Neural crest cell (in vitro differentiated cells): ENCODE data around the gene TBC1D24. TPM values are rescaled to one million over a fixed set of nuclear protein-coding genes. Genes with fewer than 3 reads are reported as not detected.

ENCODE experiments used
- DNase-seq: peaks from one replicate; pipeline ENCODE4 v3.0.0; 2021; ENCODE audit warnings: low read depth, mixed read lengths, low spot score
- H3K27ac Mint-ChIP-seq: one replicate; pipeline ENCODE4 v1.8.0; 2021; ENCODE audit warnings: mild to moderate bottlenecking, mixed read lengths; ENCODE audit not compliant: unreplicated experiment
- H3K27me3 Mint-ChIP-seq: 2 replicates; pipeline ENCODE4 v1.8.0; 2021; ENCODE audit warnings: low read depth, mild to moderate bottlenecking, mixed read lengths
- H3K36me3 Mint-ChIP-seq: 2 replicates; pipeline ENCODE4 v1.8.0; 2021; ENCODE audit warnings: low read depth, mild to moderate bottlenecking, mixed read lengths
- H3K4me1 Mint-ChIP-seq: 2 replicates; pipeline ENCODE4 v1.8.0; 2021; ENCODE audit warnings: mixed read lengths
- H3K4me3 Mint-ChIP-seq: one replicate; pipeline ENCODE4 v1.8.0; 2021; ENCODE audit warnings: mild to moderate bottlenecking, mixed read lengths
- H3K9me3 Mint-ChIP-seq: 2 replicates; pipeline ENCODE4 v1.8.0; 2021; ENCODE audit warnings: mixed read lengths
- CTCF ChIP-seq: fragments of 200-600 bp; sonication (generic); conservative IDR thresholded peaks from 2 replicates; pipeline ENCODE4 v1.5.0; 2021; ENCODE audit warnings: antibody characterized with exemption, mild to moderate bottlenecking
- total RNA-seq: library from RNA; stranded (reverse); gene quantifications from 2 replicates; pipeline ENCODE4 v1.2.1, GENCODE V29; 2021

TBC1D24 gene
- total RNA-seq, 1 donor from 2014 or later = 30.0 TPM

- no peak overlapping the region for H3K27ac Mint-ChIP-seq
- TF ChIP-seq CTCF = no peak
- H3K27me3 Mint-ChIP-seq = no peaks in the 10 kb centered on the region
- no peaks in the 10 kb centered on the region for H3K9me3 Mint-ChIP-seq
- H3K36me3 Mint-ChIP-seq = no peaks in the 10 kb centered on the region
- H3K4me3 Mint-ChIP-seq = no peak overlapping the region
- H3K4me1 Mint-ChIP-seq = peaks cover 7% of the 10 kb centered on the region
- no peak for DNase-seq
Measured at GRCh38 chr16:2501946-2502895, 27.3 kb downstream of the TBC1D24 start.

GRCh38 chr16:2505695-2506094 is 30.8 kb downstream of the TBC1D24 start:
- H3K27ac Mint-ChIP-seq = no peak overlapping the region
- H3K4me3 Mint-ChIP-seq = no peak overlapping the region
- no peak for TF ChIP-seq CTCF
- no peaks in the 10 kb centered on the region for H3K36me3 Mint-ChIP-seq
- DNase-seq = no peak
- no peaks in the 10 kb centered on the region for H3K27me3 Mint-ChIP-seq
- no peaks in the 10 kb centered on the region for H3K9me3 Mint-ChIP-seq
- peaks cover 7% of the 10 kb centered on the region for H3K4me1 Mint-ChIP-seq

GRCh38 chr16:2507052-2507659 is 32.2 kb downstream of the TBC1D24 start:
- Mint-ChIP-seq H3K27me3 (no peaks in the 10 kb centered on the region), H3K36me3 (no peaks in the 10 kb centered on the region), H3K27ac (no peak overlapping the region), H3K9me3 (no peaks in the 10 kb centered on the region), H3K4me3 (no peak overlapping the region), H3K4me1 (peaks cover 6% of the 10 kb centered on the region)
- DNase-seq = no peak
- no peak for TF ChIP-seq CTCF

- H3K27me3 Mint-ChIP-seq = no peaks in the 10 kb centered on the region
- no peak overlapping the region for H3K4me3 Mint-ChIP-seq
Measured at GRCh38 chr16:2507665-2508064, 32.7 kb downstream of the TBC1D24 start.

More at GRCh38 chr16:2507665-2508064, 32.7 kb downstream of the TBC1D24 start:
- TF ChIP-seq CTCF = no peak
- DNase-seq = no peak
- Mint-ChIP-seq H3K36me3 (no peaks in the 10 kb centered on the region), H3K9me3 (no peaks in the 10 kb centered on the region), H3K27ac (no peak overlapping the region), H3K4me1 (peaks cover 11% of the 10 kb centered on the region)
